Measurements from ENCODE around the gene NEMF.

The NEMF gene

GRCh38 chr14:49732896-49733295, 119.7 kb downstream of the NEMF start:
- Histone ChIP-seq H3K27ac (replicated peaks) (no peak overlapping the region), H3K27me3 (ENCODE audit: insufficient read depth, poor library complexity, severe bottlenecking) (no peaks in the 10 kb centered on the region), H3K4me3 (replicated peaks; ENCODE audit: insufficient read depth, low read length) (no peak overlapping the region)
- no peak for DNase-seq (ENCODE audit: low read depth in 1 of 2, low spot score in 1 of 2)
- no peak for TF ChIP-seq CTCF (IDR thresholded peaks at IDR 0.05; ENCODE audit: insufficient read depth, low read length)
- TF ChIP-seq SPI1 (IDR thresholded peaks at IDR 0.05; ENCODE audit: borderline replicate concordance, low read depth), result no peak
- TF ChIP-seq POLR2AphosphoS5 (IDR thresholded peaks at IDR 0.05; ENCODE audit: low read depth), result no peak

All from HL-60 (cell line).